ENCODE results near the gene TLR4. TPM values are rescaled to one million over a fixed set of nuclear protein-coding genes. Genes with fewer than 3 reads are reported as not detected.

The TLR4 gene
- total and polyA plus RNA-seq, 4 donors, result 4.5 to 41.6 (median 25.9) TPM

- Histone ChIP-seq H3K36me3 (ENCODE audit: control insufficient read depth in 4 of 4, insufficient read depth in 4 of 4, low read length in 4 of 4) (no peaks in the 10 kb centered on the region), H3K27me3 (ENCODE audit: control insufficient read depth in 3 of 3, insufficient read depth in 3 of 3, low read length in 2 of 3) (no peaks in the 10 kb centered on the region), H3K9ac (ENCODE audit: insufficient read depth in 1 of 2, low read length in 2 of 2) (no peak overlapping the region), H3K4me1 (ENCODE audit: control insufficient read depth in 5 of 5, insufficient read depth in 5 of 5, low read length in 5 of 5) (no peaks in the 10 kb centered on the region), H3K4me3 (no peak overlapping the region), H3K9me3 (ENCODE audit: control insufficient read depth in 4 of 4, insufficient read depth in 3 of 4, low read length in 3 of 4) (no peaks in the 10 kb centered on the region), H3K27ac (ENCODE audit: low read depth in 1 of 2, low read length in 1 of 2) (no peak overlapping the region)
- no peak for ATAC-seq (ENCODE audit: insufficient read depth, low FRiP score)
- TF ChIP-seq CTCF (IDR thresholded peaks at IDR 0.05; ENCODE audit: control extremely low read depth, extremely low read depth), result no peak
- DNase-seq, result no peak
- 79 to 82% methylated on average over 6 of the region's 6 CpGs for WGBS, 2 donors
Observed at GRCh38 chr9:117732494-117732893, 28.3 kb downstream of the TLR4 start.

- WGBS, 2 donors, result 82 to 96% methylated on average over 1 of the region's 1 CpG
- H3K27me3 ChIP-seq (ENCODE audit: control insufficient read depth in 3 of 3, insufficient read depth in 3 of 3, low read length in 2 of 3), result no peaks in the 10 kb centered on the region
- no peak overlapping the region for H3K4me3 ChIP-seq
- no peak for ATAC-seq (ENCODE audit: insufficient read depth, low FRiP score)
- no peak overlapping the region for H3K27ac ChIP-seq (ENCODE audit: low read depth in 1 of 2, low read length in 1 of 2)
- no peaks in the 10 kb centered on the region for H3K9me3 ChIP-seq (ENCODE audit: control insufficient read depth in 4 of 4, insufficient read depth in 3 of 4, low read length in 3 of 4)
- no peak for TF ChIP-seq CTCF (IDR thresholded peaks at IDR 0.05; ENCODE audit: control extremely low read depth, extremely low read depth)
- H3K36me3 ChIP-seq (ENCODE audit: control insufficient read depth in 4 of 4, insufficient read depth in 4 of 4, low read length in 4 of 4), result no peaks in the 10 kb centered on the region
- H3K4me1 ChIP-seq (ENCODE audit: control insufficient read depth in 5 of 5, insufficient read depth in 5 of 5, low read length in 5 of 5), result no peaks in the 10 kb centered on the region
- DNase-seq, result no peak
- H3K9ac ChIP-seq (ENCODE audit: insufficient read depth in 1 of 2, low read length in 2 of 2), result no peak overlapping the region
Observed at GRCh38 chr9:117733465-117733864, 29.3 kb downstream of the TLR4 start.

GRCh38 chr9:117734082-117734481, 29.9 kb downstream of the TLR4 start:
- no peaks in the 10 kb centered on the region for H3K27me3 ChIP-seq (ENCODE audit: control insufficient read depth in 3 of 3, insufficient read depth in 3 of 3, low read length in 2 of 3)
- no peak for ATAC-seq (ENCODE audit: insufficient read depth, low FRiP score)
- H3K4me3 ChIP-seq, result no peak overlapping the region
- no peak overlapping the region for H3K9ac ChIP-seq (ENCODE audit: insufficient read depth in 1 of 2, low read length in 2 of 2)
- no peaks in the 10 kb centered on the region for H3K4me1 ChIP-seq (ENCODE audit: control insufficient read depth in 5 of 5, insufficient read depth in 5 of 5, low read length in 5 of 5)
- H3K36me3 ChIP-seq (ENCODE audit: control insufficient read depth in 4 of 4, insufficient read depth in 4 of 4, low read length in 4 of 4), result no peaks in the 10 kb centered on the region
- 87 to 91% methylated on average over 3 of the region's 3 CpGs for WGBS, 2 donors
- no peaks in the 10 kb centered on the region for H3K9me3 ChIP-seq (ENCODE audit: control insufficient read depth in 4 of 4, insufficient read depth in 3 of 4, low read length in 3 of 4)
- no peak for DNase-seq
- TF ChIP-seq CTCF (IDR thresholded peaks at IDR 0.05; ENCODE audit: control extremely low read depth, extremely low read depth), result no peak
- no peak overlapping the region for H3K27ac ChIP-seq (ENCODE audit: low read depth in 1 of 2, low read length in 1 of 2)
